ENCODE measurements around the gene SVOPL.

SVOPL gene

GRCh38 chr7:138607216-138608126 is 93.7 kb downstream of the SVOPL start:
- in situ Hi-C loops (cut with HindIII; ENCODE audit: low sequenced_read_pairs), result no loop called here
- no peak for DNase-seq (ENCODE audit: low read depth, low spot score)
- TF ChIP-seq CTCF (IDR thresholded peaks at IDR 0.05; ENCODE audit: low read depth, low read length), result no peak
- no peak overlapping the region for H3K4me3 ChIP-seq (ENCODE audit: low read depth, low read length)

- no peak for TF ChIP-seq CTCF (IDR thresholded peaks at IDR 0.05; ENCODE audit: low read depth, low read length)
- in situ Hi-C loops (cut with HindIII; ENCODE audit: low sequenced_read_pairs), result no loop called here
- no peak for DNase-seq (ENCODE audit: low read depth, low spot score)
- no peak overlapping the region for H3K4me3 ChIP-seq (ENCODE audit: low read depth, low read length)
Measured at GRCh38 chr7:138606236-138606635, 94.9 kb downstream of the SVOPL start.

GRCh38 chr7:138603549-138604318 is 97.4 kb downstream of the SVOPL start:
- in situ Hi-C loops (cut with HindIII; ENCODE audit: low sequenced_read_pairs), result no loop called here
- no peak for TF ChIP-seq CTCF (IDR thresholded peaks at IDR 0.05; ENCODE audit: low read depth, low read length)
- no peak overlapping the region for H3K4me3 ChIP-seq (ENCODE audit: low read depth, low read length)
- no peak for DNase-seq (ENCODE audit: low read depth, low spot score)

GRCh38 chr7:138602451-138602850 is 98.7 kb downstream of the SVOPL start:
- DNase-seq (ENCODE audit: low read depth, low spot score), result no peak
- H3K4me3 ChIP-seq (ENCODE audit: low read depth, low read length), result no peak overlapping the region
- TF ChIP-seq CTCF (IDR thresholded peaks at IDR 0.05; ENCODE audit: low read depth, low read length), result no peak
- in situ Hi-C loops (cut with HindIII; ENCODE audit: low sequenced_read_pairs), result no loop called here

- DNase-seq (ENCODE audit: low read depth, low spot score), result no peak
- in situ Hi-C loops (cut with HindIII; ENCODE audit: low sequenced_read_pairs), result no loop called here
- TF ChIP-seq CTCF (IDR thresholded peaks at IDR 0.05; ENCODE audit: low read depth, low read length), result no peak
- H3K4me3 ChIP-seq (ENCODE audit: low read depth, low read length), result no peak overlapping the region
Measured at GRCh38 chr7:138595454-138595853, 105.7 kb downstream of the SVOPL start.

GRCh38 chr7:138590154-138590553 is 111.0 kb downstream of the SVOPL start:
- H3K4me3 ChIP-seq (ENCODE audit: low read depth, low read length), result no peak overlapping the region
- DNase-seq (ENCODE audit: low read depth, low spot score), result no peak
- no peak for TF ChIP-seq CTCF (IDR thresholded peaks at IDR 0.05; ENCODE audit: low read depth, low read length)
- in situ Hi-C loops (cut with HindIII; ENCODE audit: low sequenced_read_pairs), result no loop called here
